Right lobe of liver (tissue), 6 donors: ENCODE results near the gene TTC29. TPM values are rescaled to one million over a fixed set of nuclear protein-coding genes. Genes with fewer than 3 reads are reported as not detected.
"Not testable (repeated sequence)": the region's sequence is repeated elsewhere in the genome, so short reads cannot be mapped to it uniquely, and the experiment has no call there.

Experiments used
- ATAC-seq, 4 donors: fragments of 200-7000 bp; cut with Tn5 transposase; one replicate each; pipeline ENCODE4 v1.9.1; 2020; ENCODE audit warnings: mild to moderate bottlenecking in 4 of 4, moderate library complexity in 4 of 4
- DNase-seq, 3 donors: peaks; one replicate each; pipeline ENCODE4 v3.0.0-alpha.2; 2020
- H3K27ac ChIP-seq, 3 donors: fragments of 200-600 bp; one replicate each; pipeline ENCODE4 v1.8.0; 2022
- H3K27me3 ChIP-seq, 2 donors: fragments of 200-600 bp; one replicate each; pipeline ENCODE4 v1.8.0; 2022
- H3K36me3 ChIP-seq, 4 donors: fragments of 200-600 bp; sonication (generic) in 1 of 4; one replicate each; pipeline versions ENCODE4 v1.5.1 to v1.8.0; 2017 to 2022; ENCODE audit warnings: control low read depth in 1 of 4
- H3K4me1 ChIP-seq, 4 donors: fragments of 200-600 bp; sonication (generic) in 1 of 4; one replicate each; pipeline versions ENCODE4 v1.5.1 to v1.8.0; 2017 to 2022; ENCODE audit warnings: control low read depth in 1 of 4
- H3K4me3 ChIP-seq, 3 donors: fragments of 200-600 bp; one replicate each; pipeline ENCODE4 v1.8.0; 2022
- H3K9me3 ChIP-seq, 4 donors: fragments of 200-600 bp; sonication (generic) in 1 of 4; one replicate each; pipeline versions ENCODE4 v1.5.1 to v1.8.0; 2017 to 2022; ENCODE audit warnings: control low read depth in 1 of 4
- POLR2A ChIP-seq: fragments of 450-650 bp; IDR thresholded peaks from one replicate; pipeline ENCODE4 v1.6.1; 2017; ENCODE audit warnings: antibody characterized with exemption, mild to moderate bottlenecking
- WGBS: methylation state at CpG from one replicate; pipeline ENCODE4 v1.1.6; 2018; ENCODE audit warnings: low coverage, low lambda C conversion rate; ENCODE audit not compliant: insufficient coverage; ENCODE audit errors: missing lambda C conversion rate; 5-methylcytosine and 5-hydroxymethylcytosine counted together
- intact Hi-C, 2 donors: fragments of 100-400 bp; cut with DNase I; formaldehyde crosslinking; loops; one replicate each; pipeline versions ENCODE4 v1.11.2 to v1.14.1; 2022
- total RNA-seq, 6 experiments: library from RNA; depleted of rRNA in 2 of 6; stranded (reverse); fragments of >200 nt in 2 of 6; fragmentation: NEBNext Ultra II Directional in 3 of 6; extraction: Animal tissue kit (Norgen Biotek cat#: 25700) in 3 of 6; gene quantifications; one replicate each; pipeline versions ENCODE4 v1.1.0 to v1.2.4, GENCODE V29; 2016 to 2023
- TF ChIP-seq, protein P1 (sequence below), 4 donors: fragments of 200-600 bp in 3 of 4; fragments of 450-650 bp in 1 of 4; IDR thresholded peaks; one replicate each; pipeline versions ENCODE4 v1.5.1 to v1.8.0; 2016 to 2022; ENCODE audit warnings: antibody characterized with exemption in 4 of 4, mild to moderate bottlenecking in 2 of 4
- donor health status: DM: no; HTN: yes; CAD: no.
- donor health status: DM: no; HTN: no; CAD: no.
- donor health status: DM: no; HTN: no; CAD: no.
- donor health status: DM: no; HTN: yes; CAD: no.
- donor health status: DM: no; HTN: yes; CAD: no.

The TTC29 gene
- total RNA-seq, 6 experiments from 2014 or later = not detected

DNA sequence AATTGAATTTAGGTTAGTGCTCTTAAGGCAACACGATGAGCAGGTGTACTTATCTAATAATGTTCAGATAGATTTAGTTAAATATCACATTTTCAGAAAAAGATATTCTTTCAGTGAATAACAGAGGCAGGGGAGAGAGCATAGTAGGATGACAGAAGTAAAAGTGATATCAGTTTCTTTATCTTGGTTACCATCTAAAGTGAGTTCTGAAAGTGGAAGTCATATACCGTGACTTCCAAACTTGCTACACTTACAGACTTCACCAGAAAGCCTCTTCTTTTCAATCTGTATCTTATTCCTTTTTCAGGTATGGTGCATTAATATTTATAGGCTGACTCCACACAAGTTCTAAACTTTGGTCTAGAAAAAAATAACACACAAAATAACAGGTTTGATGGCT is 182.1 kb downstream of the TTC29 start:
- Histone ChIP-seq H3K4me1 (no peaks in the 10 kb centered on the region), H3K36me3 (no peaks in the 10 kb centered on the region), H3K27me3 (no peaks in the 10 kb centered on the region), H3K27ac (no peak overlapping the region), H3K9me3 (no peaks in the 10 kb centered on the region), H3K4me3 (no peak overlapping the region)
- DNase-seq (no peak), ATAC-seq (no peak)
- WGBS = 27% methylated on average over 2 of the region's 2 CpGs
- intact Hi-C loops = no loop called here
- TF ChIP-seq, protein P1, sequence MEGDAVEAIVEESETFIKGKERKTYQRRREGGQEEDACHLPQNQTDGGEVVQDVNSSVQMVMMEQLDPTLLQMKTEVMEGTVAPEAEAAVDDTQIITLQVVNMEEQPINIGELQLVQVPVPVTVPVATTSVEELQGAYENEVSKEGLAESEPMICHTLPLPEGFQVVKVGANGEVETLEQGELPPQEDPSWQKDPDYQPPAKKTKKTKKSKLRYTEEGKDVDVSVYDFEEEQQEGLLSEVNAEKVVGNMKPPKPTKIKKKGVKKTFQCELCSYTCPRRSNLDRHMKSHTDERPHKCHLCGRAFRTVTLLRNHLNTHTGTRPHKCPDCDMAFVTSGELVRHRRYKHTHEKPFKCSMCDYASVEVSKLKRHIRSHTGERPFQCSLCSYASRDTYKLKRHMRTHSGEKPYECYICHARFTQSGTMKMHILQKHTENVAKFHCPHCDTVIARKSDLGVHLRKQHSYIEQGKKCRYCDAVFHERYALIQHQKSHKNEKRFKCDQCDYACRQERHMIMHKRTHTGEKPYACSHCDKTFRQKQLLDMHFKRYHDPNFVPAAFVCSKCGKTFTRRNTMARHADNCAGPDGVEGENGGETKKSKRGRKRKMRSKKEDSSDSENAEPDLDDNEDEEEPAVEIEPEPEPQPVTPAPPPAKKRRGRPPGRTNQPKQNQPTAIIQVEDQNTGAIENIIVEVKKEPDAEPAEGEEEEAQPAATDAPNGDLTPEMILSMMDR (IDR thresholded peaks at IDR 0.05) = no peak

DNA sequence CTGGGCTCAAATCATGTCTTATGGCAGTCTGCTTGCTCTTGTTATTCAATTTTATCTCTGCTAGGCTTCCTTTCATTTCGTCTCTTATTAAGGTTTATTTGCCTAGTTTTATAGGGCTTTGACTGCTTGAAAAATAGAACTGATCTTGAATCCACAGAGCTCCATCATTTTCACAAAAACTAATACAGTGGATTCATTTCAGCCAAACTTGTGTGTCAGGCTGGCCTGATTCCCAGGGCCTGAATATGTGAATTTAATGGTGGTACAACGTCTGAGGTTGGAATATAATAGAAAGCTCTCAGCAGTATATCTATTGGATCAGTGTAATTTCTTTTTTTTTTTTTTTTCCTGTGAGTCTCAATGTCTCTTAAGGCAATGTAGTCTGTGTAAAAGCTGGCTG is 183.6 kb downstream of the TTC29 start:
- no peaks in the 10 kb centered on the region for H3K36me3 ChIP-seq
- intact Hi-C loops = no loop called here
- DNase-seq = no peak
- TF ChIP-seq, protein P1 (IDR thresholded peaks at IDR 0.05) = no peak
- no peak for TF ChIP-seq POLR2A
- no peak overlapping the region for H3K27ac ChIP-seq
- H3K4me3 ChIP-seq = no peak overlapping the region
- 37% methylated on average over 2 of the region's 2 CpGs for WGBS
- no peaks in the 10 kb centered on the region for H3K27me3 ChIP-seq
- ATAC-seq = no peak
- no peaks in the 10 kb centered on the region for H3K9me3 ChIP-seq
- H3K4me1 ChIP-seq = no peaks in the 10 kb centered on the region

DNA sequence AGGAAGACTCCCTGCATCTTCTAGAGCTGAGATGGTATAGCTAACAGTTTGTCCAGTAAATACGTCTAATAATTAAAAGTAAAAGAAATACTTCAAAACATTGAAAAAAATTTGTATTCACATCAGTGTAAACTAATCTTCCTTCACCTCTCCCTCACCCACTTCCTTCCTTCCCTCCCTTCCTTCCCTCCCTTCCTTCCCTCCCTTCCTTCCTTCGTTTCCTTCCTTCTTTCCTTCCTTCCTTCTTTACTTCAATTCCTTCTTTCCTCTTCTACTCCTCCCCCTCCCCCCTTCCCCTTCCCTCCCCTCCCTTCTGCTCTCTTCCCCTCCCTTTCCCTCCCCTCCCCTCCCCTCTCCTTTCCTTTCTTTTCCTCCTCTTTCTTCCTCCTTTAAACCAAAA is 203.2 kb downstream of the TTC29 start:
- Histone ChIP-seq H3K4me1 (no peaks in the 10 kb centered on the region), H3K27me3 (no peaks in the 10 kb centered on the region), H3K27ac (no peak overlapping the region), H3K4me3 (no peak overlapping the region), H3K9me3 (no peaks in the 10 kb centered on the region), H3K36me3 (no peaks in the 10 kb centered on the region)
- DNase-seq = no peak
- TF ChIP-seq, protein P1 (IDR thresholded peaks at IDR 0.05) = no peak
- no peak for TF ChIP-seq POLR2A
- 35% methylated on average over 2 of the region's 2 CpGs for WGBS
- intact Hi-C loops = no loop called here
- no peak for ATAC-seq

- Histone ChIP-seq H3K4me1 (no peaks in the 10 kb centered on the region), H3K27ac (no peak overlapping the region), H3K9me3 (no peaks in the 10 kb centered on the region), H3K4me3 (no peak overlapping the region), H3K36me3 (no peaks in the 10 kb centered on the region), H3K27me3 (no peaks in the 10 kb centered on the region)
- DNase-seq = no peak
- ATAC-seq = no peak
- 52% methylated on average over 3 of the region's 3 CpGs for WGBS
- intact Hi-C loops = no loop called here
- no peak for TF ChIP-seq POLR2A
These were observed 206.5 kb downstream of the TTC29 start for GRCh38 chr4:146739182-146739581.

- H3K4me3 ChIP-seq, H3K9me3 ChIP-seq, ATAC-seq, DNase-seq, intact Hi-C loops, H3K36me3 ChIP-seq, H3K4me1 ChIP-seq, H3K27ac ChIP-seq, H3K27me3 ChIP-seq: not testable (repeated sequence)
- WGBS = 33% methylated on average over 1 of the region's 1 CpG
These were observed 222.1 kb downstream of the TTC29 start for GRCh38 chr4:146723519-146723918.

GRCh38 chr4:146709956-146710355 is 235.7 kb downstream of the TTC29 start:
- DNase-seq (no peak), ATAC-seq (no peak)
- WGBS = 80% methylated on average over 3 of the region's 3 CpGs

More at GRCh38 chr4:146709956-146710355, 235.7 kb downstream of the TTC29 start:
- no peaks in the 10 kb centered on the region for H3K27me3 ChIP-seq
- no peak for TF ChIP-seq POLR2A
- TF ChIP-seq, protein P1 (IDR thresholded peaks at IDR 0.05) = no peak
- intact Hi-C loops = no loop called here
- H3K4me3 ChIP-seq = no peak overlapping the region
- H3K9me3 ChIP-seq = no peaks in the 10 kb centered on the region
- no peaks in the 10 kb centered on the region for H3K4me1 ChIP-seq
- H3K36me3 ChIP-seq = no peaks in the 10 kb centered on the region
- H3K27ac ChIP-seq = no peak overlapping the region
